SK-N-SH (cell line): ENCODE results near the gene CACNG7.

Source experiments
- EP300 ChIP-seq, 2 experiments: IDR thresholded peaks; 2 replicates each; pipeline versions ENCODE4 v1.4.0 to v1.6.1; 2012; ENCODE audit warnings: borderline replicate concordance in 1 of 2, low read depth in 1 of 2, low read length in 1 of 2
- TF ChIP-seq, protein P1 (sequence below): fragments of 200-600 bp; sonication (generic); IDR thresholded peaks from 2 replicates; pipeline ENCODE4 v1.6.1; 2017; ENCODE audit warnings: antibody characterized with exemption, mild to moderate bottlenecking, moderate library complexity

DNA sequence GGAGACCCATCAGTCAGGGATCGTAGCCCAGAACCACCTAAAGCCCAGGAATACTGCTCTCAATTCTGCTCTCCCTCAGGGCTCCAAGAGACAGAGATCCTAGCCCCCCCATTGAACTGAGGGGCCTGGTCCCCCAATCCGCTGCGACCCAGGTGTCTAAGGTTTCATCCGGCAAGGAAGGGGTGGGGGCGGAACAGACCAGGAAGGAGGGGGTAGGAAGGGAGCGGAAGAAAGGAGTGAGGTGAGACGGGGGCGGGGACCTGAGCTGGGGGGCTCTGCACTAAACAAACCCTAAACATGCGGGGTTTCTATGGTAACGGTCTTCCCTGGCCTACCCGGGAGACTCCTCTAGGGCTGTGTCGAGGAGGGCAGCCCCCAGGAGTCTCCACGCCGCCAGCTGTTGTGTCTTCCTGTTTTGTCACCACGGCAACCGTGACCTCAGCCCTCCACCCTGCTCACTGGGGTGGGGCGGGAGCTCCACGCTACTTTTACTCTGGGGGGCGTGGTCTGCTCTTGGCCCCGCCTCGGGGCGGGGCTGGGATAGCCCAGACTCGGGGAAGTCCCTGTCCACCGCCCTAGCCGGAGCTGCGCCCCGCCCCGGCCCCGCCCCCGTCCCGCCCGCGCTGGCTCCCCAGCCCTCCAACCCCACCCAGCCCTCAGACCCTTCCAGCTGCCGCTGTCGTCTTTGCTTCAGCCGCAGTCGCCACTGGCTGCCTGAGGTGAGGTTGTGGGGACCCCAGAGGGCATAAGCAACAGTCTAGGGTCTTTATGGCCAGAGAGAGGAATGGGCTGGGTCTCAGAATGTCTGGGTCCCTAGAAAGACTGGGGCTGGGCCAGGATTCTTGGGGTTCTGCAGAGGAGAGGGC is 41.6 kb upstream of the CACNG7 start, which contains the start of gene MYADM:
- TF ChIP-seq, protein P1, sequence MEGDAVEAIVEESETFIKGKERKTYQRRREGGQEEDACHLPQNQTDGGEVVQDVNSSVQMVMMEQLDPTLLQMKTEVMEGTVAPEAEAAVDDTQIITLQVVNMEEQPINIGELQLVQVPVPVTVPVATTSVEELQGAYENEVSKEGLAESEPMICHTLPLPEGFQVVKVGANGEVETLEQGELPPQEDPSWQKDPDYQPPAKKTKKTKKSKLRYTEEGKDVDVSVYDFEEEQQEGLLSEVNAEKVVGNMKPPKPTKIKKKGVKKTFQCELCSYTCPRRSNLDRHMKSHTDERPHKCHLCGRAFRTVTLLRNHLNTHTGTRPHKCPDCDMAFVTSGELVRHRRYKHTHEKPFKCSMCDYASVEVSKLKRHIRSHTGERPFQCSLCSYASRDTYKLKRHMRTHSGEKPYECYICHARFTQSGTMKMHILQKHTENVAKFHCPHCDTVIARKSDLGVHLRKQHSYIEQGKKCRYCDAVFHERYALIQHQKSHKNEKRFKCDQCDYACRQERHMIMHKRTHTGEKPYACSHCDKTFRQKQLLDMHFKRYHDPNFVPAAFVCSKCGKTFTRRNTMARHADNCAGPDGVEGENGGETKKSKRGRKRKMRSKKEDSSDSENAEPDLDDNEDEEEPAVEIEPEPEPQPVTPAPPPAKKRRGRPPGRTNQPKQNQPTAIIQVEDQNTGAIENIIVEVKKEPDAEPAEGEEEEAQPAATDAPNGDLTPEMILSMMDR = no peak
- no peak for TF ChIP-seq EP300 (IDR thresholded peaks at IDR 0.05; ENCODE audit: borderline replicate concordance in 1 of 2, low read depth in 1 of 2, low read length in 1 of 2)
